HG02678 (cell line): ENCODE results near the gene FAM240A.
"Not testable (repeated sequence)": the region's sequence is repeated elsewhere in the genome, so short reads cannot be mapped to it uniquely, and the experiment has no call there.

Experiments
- ATAC-seq: cut with Tn5 transposase; IDR thresholded peaks from one replicate; pipeline ENCODE4 v1.9.1; 2021; ENCODE audit warnings: mild to moderate bottlenecking, moderate library complexity; ENCODE audit not compliant: unreplicated experiment

FAM240A gene

DNA sequence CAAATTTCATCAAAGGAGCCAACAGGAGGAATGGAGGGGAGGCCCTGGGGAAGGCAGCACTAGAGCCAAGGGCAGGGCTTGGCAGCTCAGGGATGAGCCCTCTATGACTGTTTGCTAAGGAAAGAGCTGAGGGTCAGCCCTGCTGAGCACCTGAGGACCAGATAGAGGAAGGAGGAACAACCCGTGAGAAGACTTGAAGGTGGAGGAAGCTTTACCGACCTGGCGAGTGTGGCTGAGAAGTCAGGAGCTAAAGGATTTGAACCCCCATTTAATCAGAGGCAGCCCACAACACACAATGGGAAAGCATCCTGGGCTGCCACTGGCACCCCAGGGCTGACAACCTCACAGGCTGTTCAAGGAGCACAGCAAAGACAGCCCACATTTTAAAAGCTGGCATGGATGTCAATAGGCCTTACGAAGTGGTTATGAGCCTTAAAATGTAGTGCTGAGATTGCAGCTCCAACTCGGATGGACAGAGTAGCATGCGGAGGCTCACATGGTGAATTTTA lies 25.5 kb upstream of the FAM240A start:
- ATAC-seq, result no peak

DNA sequence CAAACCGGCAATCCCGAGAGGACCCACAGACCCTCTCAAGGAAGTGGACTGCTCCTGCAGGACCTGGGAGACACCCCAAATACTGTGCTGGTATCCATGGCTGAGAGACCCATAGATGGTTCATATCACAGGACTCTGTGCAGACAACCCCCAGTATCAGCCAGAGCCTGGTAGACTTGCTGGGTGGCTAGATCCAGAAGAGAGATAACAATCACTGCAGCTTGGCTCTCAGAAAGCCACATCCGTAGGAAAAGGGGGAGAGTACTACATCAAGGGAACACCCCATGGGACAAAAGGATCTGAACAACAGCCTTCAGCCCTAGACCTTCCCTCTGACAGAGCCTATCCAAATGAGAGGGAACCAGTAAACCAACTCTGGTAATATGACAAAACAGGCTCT lies 25.1 kb upstream of the FAM240A start:
- ATAC-seq, result not testable (repeated sequence)

DNA sequence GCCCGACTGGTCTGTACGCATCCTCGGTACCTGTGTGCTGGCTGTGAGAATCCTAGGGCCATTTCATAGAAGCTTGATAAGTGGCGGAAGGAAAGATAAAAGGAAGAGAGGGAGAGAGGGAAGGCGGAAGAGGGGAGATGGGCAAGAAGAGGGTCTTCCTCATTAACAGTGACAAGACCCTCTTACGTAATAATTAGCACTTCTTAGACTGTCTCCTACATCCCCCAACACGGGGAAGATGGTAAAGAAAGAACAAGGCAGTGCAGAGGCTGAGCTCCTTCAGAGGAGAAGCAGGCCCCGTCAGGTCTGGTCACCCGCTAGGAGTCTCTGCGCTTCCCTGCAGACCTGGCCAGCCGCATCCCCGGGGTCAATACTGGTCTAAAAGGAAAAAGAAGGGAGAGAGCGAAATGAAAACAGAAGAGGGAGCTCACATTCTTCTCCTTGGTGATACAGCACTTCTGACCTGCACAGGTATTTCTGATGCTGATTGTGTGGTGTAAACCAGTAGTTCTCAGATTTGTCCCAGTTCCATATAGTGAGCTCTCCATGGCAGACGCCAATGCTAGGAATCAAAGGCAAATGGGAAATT lies 19.0 kb upstream of the FAM240A start:
- no peak for ATAC-seq

DNA sequence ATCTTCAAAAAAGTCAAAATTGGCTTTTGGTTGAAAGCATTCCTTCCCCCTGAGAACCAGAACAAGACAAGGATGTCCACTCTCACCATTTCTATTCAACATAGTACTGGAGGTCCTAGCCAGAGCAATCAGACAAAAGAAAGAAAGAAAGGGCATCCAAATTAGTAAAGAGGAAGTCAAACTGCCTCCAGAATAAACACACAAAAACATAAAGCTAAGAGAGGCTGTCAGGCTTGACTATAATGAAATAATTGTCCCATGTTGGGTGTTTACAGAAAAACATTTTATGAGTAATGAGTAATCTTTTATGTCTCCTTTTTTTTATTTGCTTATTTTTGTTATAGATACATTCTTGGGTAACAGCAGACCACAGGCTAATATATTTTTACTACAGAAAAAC lies 18.3 kb upstream of the FAM240A start:
- no peak for ATAC-seq

DNA sequence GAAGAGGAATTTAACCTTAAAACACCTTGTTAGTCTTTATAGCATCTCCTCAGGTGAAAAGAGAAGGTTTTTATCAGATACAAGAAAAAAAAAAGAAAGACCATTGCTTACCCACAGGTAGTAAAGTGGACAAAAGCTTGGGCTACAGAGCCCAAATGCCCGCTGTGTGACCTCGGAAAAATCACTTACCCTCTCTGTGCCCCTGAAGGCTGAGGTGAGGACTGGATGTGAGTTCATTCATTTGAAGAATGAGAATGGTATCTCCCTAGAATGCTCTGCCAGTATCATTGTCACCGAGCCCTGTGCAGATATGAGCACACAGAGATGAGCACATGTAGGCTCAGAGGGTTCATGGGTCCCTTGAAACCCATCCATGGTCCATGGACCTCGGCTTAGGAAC lies 17.6 kb upstream of the FAM240A start:
- ATAC-seq, result no peak

DNA sequence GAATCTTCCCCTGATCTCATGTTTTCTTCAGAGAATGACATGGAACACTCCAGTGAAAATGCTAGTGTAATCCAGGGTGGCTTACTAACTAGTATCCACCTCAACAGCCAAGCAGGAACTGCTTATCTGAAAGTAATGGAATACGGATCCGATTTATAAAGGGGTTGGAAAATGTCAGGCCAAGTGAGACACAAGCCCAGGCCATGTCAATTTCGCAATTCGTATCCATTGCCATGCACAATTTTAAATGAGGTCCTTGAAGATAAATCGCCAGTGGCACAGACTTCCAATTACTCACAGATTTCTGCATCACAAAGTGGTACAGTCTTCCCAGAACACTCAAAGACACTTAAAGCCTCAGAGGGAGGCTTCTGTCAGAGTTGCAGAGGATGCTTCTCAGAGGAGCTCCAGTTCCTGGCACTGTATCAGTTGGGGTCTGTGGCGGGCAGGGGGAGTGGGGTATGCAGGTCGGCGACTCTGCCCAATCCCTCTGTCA lies 16.5 kb upstream of the FAM240A start:
- ATAC-seq, result no peak

DNA sequence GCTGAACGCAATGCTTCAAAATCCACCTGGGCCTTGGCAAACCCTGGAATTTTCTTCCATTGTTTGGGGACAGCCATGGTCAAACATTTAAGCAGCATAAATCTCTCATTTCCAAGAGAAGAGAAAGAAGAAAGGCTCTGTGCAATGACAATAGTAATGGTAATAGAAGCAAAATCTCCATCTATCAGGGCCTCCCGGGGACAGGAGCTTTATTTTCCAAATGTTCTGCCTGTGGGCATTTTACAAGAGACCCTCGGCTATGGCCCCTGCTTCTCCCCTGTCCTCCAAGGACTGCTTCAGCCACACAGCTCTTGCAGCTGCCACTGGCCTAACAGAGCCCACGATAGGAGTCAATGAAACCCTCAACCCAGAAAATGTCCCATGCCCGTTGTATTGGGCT lies 12.7 kb upstream of the FAM240A start:
- ATAC-seq, result no peak

DNA sequence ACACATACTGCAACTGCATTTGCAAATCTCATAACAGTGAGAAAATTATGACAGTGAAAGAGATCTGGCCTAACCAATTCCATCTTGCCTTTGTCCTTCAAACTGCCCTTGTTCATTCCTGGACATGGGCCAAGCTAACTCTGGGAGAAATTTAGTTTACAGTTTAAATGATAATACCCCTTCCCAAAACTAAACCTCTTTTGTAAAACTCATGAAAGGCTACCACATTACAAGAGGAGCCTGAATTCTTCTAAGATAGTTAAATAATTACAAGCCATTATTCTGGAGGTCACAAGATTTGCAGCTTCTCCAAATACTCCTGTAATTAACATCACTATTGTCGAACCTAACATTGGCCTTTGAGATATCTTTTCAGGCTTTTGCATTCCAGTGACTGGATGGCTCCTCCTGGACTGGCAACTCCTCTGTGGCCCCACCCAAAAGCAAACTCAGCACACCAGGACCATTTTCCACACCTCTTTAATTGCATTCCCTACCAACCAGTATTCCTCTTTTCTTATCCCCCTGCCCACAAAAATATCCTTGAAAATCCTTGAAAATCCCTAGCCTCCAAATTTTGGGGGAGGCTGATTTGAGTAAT lies 8.8 kb upstream of the FAM240A start:
- no peak for ATAC-seq

DNA sequence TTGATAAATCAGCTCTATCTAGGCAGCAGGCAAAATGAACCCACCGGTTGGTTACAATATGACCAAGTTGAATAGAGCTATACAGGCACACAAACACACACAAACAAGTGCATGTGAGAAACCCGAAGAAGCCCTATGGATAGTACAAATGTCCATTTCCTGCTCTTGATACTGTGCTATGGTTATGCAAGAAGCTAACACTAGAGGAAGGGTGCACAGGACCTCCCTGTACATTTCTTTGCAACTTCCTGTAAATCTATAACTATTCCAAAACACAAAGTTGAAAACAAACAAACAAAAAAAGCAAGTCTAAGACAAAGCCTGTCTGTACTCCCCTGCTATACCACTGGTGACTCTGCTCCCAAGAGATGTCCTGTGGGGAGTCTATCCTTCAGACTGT lies 8.2 kb upstream of the FAM240A start:
- no peak for ATAC-seq

DNA sequence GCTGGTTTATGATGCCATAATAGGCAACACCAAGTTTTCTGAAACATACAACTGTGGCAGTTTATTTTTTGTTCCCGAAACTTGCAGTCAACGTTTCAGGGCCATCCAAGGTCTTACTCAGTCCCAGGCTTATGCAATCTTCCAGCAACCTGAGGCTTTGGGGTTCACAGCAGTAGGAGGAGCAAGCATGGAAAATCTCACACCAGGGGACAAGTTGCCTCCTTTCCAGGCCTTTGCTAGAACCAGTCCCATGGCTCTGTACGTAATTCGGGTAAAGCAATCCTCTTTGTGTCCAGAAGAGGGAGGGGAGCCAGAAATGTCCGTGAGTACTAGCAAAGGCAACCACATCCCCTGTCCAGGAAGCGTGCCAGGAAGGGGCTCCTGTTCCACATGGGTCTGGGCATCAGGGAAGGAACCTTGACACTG lies 4.7 kb upstream of the FAM240A start:
- no peak for ATAC-seq

DNA sequence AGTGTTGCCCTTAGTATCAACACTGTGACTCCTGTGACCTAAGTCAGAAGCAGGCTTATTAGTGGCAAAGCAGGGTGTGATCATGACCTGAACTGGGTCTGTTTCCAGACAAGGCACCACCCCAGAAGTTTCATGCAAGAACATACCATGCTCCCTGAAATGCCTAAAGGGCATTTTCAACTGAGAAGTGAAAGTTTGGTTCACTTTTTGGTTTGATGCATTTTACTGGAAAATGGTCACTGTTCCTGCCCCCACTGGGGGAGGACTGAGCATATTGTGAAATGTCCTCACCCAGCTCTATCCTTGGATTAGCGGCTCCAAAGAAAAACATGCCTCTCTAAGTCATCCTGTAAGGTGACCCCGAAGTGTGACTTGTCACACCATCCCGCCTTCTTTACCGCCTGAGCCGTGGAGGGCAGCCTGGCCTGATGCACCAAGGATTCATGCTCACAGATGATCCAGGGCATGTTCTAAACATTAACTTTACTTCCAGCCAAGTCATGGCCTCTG lies 3.1 kb upstream of the FAM240A start:
- ATAC-seq, result no peak

DNA sequence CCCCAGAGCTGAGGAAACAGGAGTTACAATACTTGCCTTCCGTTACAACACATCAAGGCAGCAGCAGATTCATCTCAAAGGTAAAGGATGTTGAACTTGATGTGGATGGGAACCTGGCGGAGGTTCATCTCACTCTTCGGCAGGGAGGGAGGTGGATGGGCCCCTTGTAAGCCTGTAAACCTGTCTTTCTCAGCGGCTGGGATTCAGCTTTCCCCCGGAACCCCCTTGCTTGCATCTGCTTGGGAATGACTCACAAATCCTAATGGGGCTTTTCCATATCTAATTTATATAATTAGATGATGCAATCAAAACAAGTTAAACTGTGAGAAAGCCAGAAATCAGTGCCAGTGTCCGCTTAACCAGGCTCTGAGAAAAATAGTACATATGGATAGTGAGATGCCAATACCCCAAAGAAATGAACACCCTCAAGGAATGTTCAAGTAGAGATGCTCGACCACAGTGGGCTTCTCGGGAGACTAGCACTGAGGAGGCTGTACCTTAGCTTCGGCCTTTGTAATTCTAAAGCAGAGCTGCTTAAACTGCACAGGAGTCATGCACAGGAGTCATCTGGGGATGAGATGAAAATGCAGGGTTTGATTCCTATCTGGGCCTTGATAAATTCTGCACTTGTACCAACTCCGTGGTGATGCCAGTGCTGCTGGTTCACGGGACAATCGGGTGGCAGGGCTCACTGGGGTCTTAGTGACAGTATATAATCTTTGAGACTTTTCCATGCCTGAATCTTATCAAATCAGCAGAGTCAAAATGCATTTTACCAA lies 2.2 kb upstream of the FAM240A start:
- ATAC-seq, result no peak

DNA sequence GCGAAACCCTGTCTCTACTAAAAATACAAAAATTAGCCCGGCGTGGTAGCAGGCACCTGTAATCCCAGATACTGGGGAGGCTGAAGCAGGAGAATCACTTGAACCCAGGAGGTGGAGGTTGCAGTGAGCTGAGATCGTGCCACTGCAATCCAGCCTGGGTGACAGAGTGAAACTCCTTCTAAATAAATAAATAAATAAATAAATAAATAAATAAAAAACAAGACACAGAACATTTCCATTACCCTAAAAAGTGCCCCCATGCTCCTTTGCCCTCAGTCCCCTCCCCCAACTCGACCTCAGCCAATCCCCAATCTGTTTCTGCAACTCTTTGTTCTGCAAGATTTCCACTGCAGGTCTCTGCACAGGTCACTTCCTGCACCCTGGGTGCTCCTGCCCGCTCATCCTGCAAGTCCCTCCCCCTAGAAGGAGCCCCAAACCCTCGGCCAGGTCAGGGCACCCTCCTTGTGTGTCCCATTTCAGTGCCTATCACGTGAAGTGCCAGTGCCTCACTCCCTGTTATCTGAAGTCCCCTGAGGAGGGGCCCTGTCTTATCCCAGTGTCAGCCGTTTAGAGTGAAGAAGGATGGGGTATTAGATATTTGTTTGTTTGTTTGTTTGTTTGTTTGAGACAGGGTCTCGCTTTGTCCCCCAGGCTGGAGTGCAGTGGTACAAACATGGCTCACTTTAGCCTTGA lies 1.1 kb downstream of the FAM240A start:
- ATAC-seq, result no peak

DNA sequence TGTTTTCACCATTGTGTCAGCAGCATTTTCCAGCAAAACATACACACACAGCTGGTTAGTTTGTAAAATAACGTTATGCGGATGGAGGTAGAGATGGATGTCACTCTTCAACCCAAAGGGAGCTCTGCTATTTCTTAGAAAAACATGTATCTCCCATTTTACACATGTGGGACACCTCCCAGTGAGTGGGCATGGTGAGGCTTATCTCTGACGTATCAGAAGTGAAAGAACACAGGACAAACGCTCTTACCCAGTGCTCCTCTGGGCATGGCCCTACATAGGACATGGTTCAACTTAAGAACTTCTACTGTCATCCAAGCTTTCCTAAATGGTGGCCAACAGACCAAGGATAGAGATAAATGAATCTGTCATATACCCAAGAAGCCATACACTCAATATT lies 2.1 kb downstream of the FAM240A start:
- ATAC-seq, result no peak

DNA sequence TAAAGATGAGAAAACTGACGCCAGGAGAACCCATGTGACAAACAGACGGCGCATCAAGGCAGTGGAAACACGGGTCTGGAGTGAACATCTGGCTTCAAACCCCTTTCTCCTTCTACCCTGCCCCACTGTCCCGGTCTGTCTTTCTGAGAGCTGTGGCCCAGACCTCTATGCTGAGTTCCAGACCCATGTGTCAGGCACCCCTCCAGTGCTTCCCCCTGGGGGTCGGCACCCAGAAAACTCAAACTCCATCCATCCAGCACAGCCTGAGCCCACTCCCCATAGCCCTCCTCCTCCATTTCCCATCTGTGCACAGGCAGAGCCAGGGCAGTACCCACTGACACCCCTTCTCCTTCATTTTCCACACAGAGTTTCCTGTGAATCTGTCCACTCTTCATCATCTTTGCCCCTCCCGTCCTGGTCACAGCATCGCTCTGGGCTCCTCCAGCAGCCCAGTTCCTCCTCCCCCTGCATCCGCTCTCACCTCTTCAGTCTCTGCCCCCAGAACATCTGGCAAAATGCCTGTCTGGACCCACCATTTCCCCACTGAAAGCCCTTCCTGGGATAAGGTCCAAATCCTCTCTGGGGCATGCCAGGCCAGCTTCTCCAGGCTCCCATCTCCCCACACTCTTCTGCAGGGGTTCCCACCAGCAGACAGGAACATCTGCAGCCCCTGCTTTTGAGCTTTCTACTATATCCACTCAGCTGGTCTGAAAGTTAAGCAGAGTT lies 2.9 kb downstream of the FAM240A start:
- ATAC-seq, result no peak

DNA sequence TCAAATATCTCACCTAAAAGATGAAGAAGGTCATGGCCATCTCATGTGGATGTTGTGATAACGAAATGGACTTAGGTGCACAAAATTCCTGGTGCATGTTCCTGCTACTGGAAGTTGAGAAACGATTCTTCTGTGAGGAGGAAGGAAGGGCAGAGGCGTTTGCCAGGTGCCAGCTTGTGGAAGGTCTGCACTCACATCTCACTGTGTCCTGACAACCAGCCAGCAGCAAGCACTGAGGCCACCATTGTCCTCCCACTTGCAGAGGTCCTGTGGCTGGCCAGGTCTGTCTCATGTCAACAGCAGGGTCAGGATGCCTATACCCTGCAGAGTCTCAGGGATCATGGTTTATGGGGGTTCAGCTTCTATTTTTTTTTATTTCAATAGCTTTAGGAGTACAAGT lies 3.7 kb downstream of the FAM240A start:
- ATAC-seq, result no peak

DNA sequence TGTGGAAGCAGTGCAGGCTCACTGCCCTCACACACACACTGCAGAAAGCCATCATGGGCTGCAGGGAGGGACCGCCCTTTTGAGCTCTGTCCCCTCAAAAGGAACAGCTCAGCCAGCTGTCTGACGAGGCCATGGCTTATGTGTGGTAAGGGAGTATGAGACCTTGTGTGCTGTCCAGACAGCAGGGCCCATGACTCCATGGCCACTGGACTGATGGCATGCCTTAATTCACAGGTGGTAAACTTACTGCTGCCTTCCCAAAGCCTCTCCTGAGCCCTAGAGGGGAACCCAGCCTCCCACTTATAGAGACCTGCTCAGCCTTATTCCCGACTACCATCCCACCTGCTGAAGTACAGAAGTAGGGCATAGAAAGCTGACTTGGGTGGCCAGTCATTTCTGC lies 5.6 kb downstream of the FAM240A start:
- no peak for ATAC-seq

DNA sequence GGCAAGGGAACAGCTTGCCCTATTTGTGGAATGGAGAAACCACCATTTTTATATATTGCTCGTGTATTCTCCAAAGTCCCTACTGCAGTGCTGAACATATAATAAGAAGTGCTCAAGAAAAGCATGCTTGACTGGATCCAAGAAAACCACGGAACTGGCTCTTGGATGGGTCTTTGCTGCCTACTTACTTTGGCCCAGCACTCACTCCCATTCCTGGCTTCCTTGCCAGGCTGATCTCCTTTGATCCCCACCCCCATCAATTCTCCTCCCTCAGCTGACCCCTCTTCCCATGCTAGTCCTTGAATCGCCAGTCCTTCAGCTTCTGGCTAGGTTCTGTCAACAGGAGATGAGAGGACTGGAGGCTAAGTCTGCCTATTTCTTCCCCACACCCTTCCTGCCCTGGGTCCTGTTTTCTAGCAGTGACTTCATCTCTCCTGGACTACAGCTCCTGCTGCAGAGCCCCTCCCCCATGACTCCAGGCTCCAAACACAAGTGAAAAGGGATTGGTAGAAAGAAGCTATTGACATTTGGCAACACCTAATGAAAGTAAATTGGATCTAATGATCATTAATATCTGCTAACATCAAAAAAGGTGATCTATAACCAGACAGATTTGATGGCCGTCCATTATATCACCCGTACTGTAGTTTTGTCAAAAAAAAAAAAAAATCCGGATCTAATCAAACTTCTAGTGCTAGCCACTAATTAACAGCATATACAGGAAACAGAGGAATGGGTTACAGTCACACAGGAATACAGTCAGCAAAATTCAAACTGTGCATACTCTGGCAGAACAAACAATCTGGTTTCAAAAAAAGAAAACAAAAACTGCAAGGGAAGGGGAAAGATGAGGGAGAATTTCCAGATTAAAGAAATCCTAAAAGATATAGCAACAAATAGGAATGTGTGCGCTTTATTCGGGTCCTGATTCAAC lies 7.8 kb downstream of the FAM240A start:
- no peak for ATAC-seq

DNA sequence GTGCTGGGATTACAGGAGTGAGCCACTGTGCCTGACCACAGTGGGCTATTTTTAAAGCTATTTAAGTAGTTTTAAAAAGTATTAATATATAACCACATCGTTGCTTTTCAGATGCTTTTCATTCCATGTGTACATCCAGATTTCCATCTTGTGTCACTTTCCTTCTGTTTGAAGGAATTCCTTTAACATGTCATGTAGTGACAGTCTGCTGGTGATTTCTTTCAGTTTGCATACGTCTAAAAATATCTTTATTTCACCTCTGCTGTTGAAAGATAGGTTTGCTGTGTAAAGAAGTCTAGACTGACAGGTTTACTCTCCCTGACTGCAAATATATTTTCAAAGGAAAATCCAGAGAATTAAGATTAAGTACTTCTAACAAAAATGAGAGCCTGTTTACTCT lies 12.2 kb downstream of the FAM240A start:
- no peak for ATAC-seq
